GM12878 (cell line): Measurements from ENCODE around the gene OR4C6. TPM values are rescaled to one million over a fixed set of nuclear protein-coding genes. Genes with fewer than 3 reads are reported as not detected.

Experiments used
- ATAC-seq: fragments of 200-7000 bp; cut with Tn5 transposase; 3 replicates; pipeline ENCODE4 v1.9.1; 2020; ENCODE audit warnings: mild to moderate bottlenecking, moderate library complexity
- BruUV-seq: library from RNA; stranded (reverse); fragments of 400-500 nt; replicated peaks from 2 replicates; lab custom pipeline; 2021; lab: Mats Ljungman, UMichigan
- CTCF ChIA-PET: fragments of 300-600 bp; sonication (Branson Sonifier 250); formaldehyde crosslinking; extraction: SDS; loops from one replicate; lab custom pipeline; 2021; ENCODE audit warnings: inconsistent platforms; lab: Yijun Ruan, JAX
- POLR2A ChIA-PET: fragments of 350-600 bp; formaldehyde crosslinking; extraction: SDS; loops from one replicate; lab custom pipeline; 2021; ENCODE audit warnings: inconsistent platforms; lab: Charles Lee
- RAD21 ChIA-PET: fragments of 300-600 bp; sonication (Branson Sonifier 250); formaldehyde crosslinking; loops from one replicate; lab custom pipeline; 2023; ENCODE audit warnings: antibody characterized with exemption; ENCODE audit not compliant: unreplicated experiment; lab: Charles Lee
- SMC1A ChIA-PET: fragments of 300-600 bp; sonication (Branson Sonifier 250); formaldehyde crosslinking; loops from one replicate; lab custom pipeline; 2023; ENCODE audit not compliant: unreplicated experiment, uncharacterized antibody; lab: Charles Lee
- DNase-seq: peaks from one replicate; pipeline ENCODE4 v3.0.0-alpha.2; 2011; ENCODE audit warnings: low read depth, low spot score
- FAIRE-seq: peaks from 3 replicates; lab custom pipeline; 2011; peaks lifted over from hg19 to GRCh38; lab: Jason Lieb, UNC
- H2AFZ ChIP-seq: 2 replicates; pipeline ENCODE4 v1.6.0; 2011; ENCODE audit warnings: low read depth, low read length, control low read depth; ENCODE audit not compliant: control insufficient read depth
- H3K27ac ChIP-seq: 2 replicates; pipeline ENCODE4 v1.5.1; 2011; ENCODE audit warnings: control low read depth; ENCODE audit not compliant: control insufficient read depth, insufficient read depth
- H3K27me3 ChIP-seq, 2 experiments: replicated peaks in 1 of 2; 2 replicates each; pipeline versions ENCODE4 v1.6.0 to v1.6.1; 2011; ENCODE audit warnings: low read length in 1 of 2; ENCODE audit not compliant: control insufficient read depth in 2 of 2, insufficient read depth in 2 of 2
- H3K36me3 ChIP-seq, 2 experiments: 2 replicates each; pipeline ENCODE4 v1.5.1; 2011; ENCODE audit warnings: low read length in 1 of 2; ENCODE audit not compliant: control insufficient read depth in 2 of 2, insufficient read depth in 2 of 2
- H3K4me1 ChIP-seq: 2 replicates; pipeline ENCODE4 v1.6.1; 2011; ENCODE audit warnings: mild to moderate bottlenecking, low read length, moderate library complexity, mixed read lengths; ENCODE audit not compliant: control insufficient read depth, insufficient read depth
- H3K4me2 ChIP-seq: 2 replicates; pipeline ENCODE4 v1.6.0; 2011; ENCODE audit warnings: control low read depth; ENCODE audit not compliant: control insufficient read depth, insufficient read depth
- H3K4me3 ChIP-seq: fragments of 200-600 bp; sonication (generic); 2 replicates; pipeline ENCODE4 v1.5.1; 2016
- H3K79me2 ChIP-seq: 2 replicates; pipeline ENCODE4 v1.6.0; 2011; ENCODE audit warnings: low read length; ENCODE audit not compliant: control insufficient read depth, insufficient read depth
- H3K9ac ChIP-seq: 2 replicates; pipeline ENCODE4 v1.8.0; 2011; ENCODE audit warnings: low read length, control low read depth, mixed read lengths; ENCODE audit not compliant: control insufficient read depth, insufficient read depth
- H3K9me3 ChIP-seq: replicated peaks from 3 replicates; pipeline ENCODE4 v1.5.1; 2011; ENCODE audit warnings: mild to moderate bottlenecking, low read length; ENCODE audit not compliant: control insufficient read depth, insufficient read depth
- H4K20me1 ChIP-seq: 2 replicates; pipeline ENCODE4 v1.6.0; 2011; ENCODE audit not compliant: control insufficient read depth, insufficient read depth
- BACH1 ChIP-seq: fragments of 450-650 bp; IDR thresholded peaks from 2 replicates; pipeline ENCODE4 v1.6.1; 2017; ENCODE audit warnings: mild to moderate bottlenecking, borderline replicate concordance
- EED ChIP-seq: sonication (generic); IDR thresholded peaks from 2 replicates; pipeline ENCODE4 v1.6.1; 2016; ENCODE audit warnings: antibody characterized with exemption, low read depth
- FOXM1 ChIP-seq: IDR thresholded peaks from 2 replicates; pipeline ENCODE4 v1.6.1; 2012; ENCODE audit warnings: low read depth, mild to moderate bottlenecking, inconsistent platforms, low read length, moderate library complexity
- GABPA ChIP-seq: IDR thresholded peaks from 2 replicates; pipeline ENCODE4 v1.6.1; 2014; ENCODE audit warnings: antibody characterized with exemption, low read depth, mild to moderate bottlenecking, inconsistent platforms
- RAD51 ChIP-seq: fragments of 450-650 bp; IDR thresholded peaks from 2 replicates; pipeline ENCODE4 v1.6.1; 2016; ENCODE audit warnings: moderate library complexity, mild to moderate bottlenecking, inconsistent platforms
- RB1 ChIP-seq: fragments of 450-650 bp; formaldehyde crosslinking; IDR thresholded peaks from 2 replicates; pipeline ENCODE4 v1.6.1; 2017; ENCODE audit warnings: mild to moderate bottlenecking, borderline replicate concordance
- SKIL ChIP-seq: fragments of 450-650 bp; IDR thresholded peaks from 2 replicates; pipeline ENCODE4 v1.6.1; 2017; ENCODE audit warnings: mild to moderate bottlenecking, low read depth, inconsistent platforms; ENCODE audit not compliant: poor library complexity, severe bottlenecking
- TCF3 ChIP-seq: IDR thresholded peaks from 2 replicates; pipeline ENCODE4 v1.6.1; 2012; ENCODE audit warnings: low read depth, mild to moderate bottlenecking, low read length, borderline replicate concordance; ENCODE audit not compliant: insufficient read depth
- YBX1 ChIP-seq: fragments of 450-650 bp; IDR thresholded peaks from 2 replicates; pipeline ENCODE4 v1.6.1; 2016; ENCODE audit warnings: antibody characterized with exemption
- ZBTB33 ChIP-seq: fragments of 450-650 bp; IDR thresholded peaks from 2 replicates; pipeline ENCODE4 v1.6.1; 2017; ENCODE audit warnings: mild to moderate bottlenecking
- ZNF687 ChIP-seq: fragments of 450-650 bp; IDR thresholded peaks from 2 replicates; pipeline ENCODE4 v1.6.1; 2017; ENCODE audit warnings: mild to moderate bottlenecking, moderate library complexity
- WGBS: methylation state at CpG from one replicate; pipeline ENCODE4 v1.1.6; 2016; ENCODE audit warnings: low lambda C conversion rate; ENCODE audit not compliant: insufficient replicate concordance, insufficient coverage; ENCODE audit errors: missing lambda C conversion rate; 5-methylcytosine and 5-hydroxymethylcytosine counted together
- in situ Hi-C: fragments of 300-500 bp; cut with MboI; formaldehyde crosslinking; loops from 9 replicates; pipeline ENCODE4 v1.14.3; 2018; ENCODE audit warnings: mixed read lengths
- intact Hi-C: fragments of 100-400 bp; cut with micrococcal nuclease; formaldehyde crosslinking; loops from one replicate; pipeline ENCODE4 v1.14.2; 2022; ENCODE audit not compliant: unreplicated experiment
- polyA plus RNA-seq, 11 experiments: library from polyadenylated mRNA; depleted of rRNA in 4 of 11; unstranded in 6 of 11; stranded (reverse) in 5 of 11; fragments of >200 nt; fragmentation: Nextera tagmentation in 4 of 11; fragmentation: Illumina TruSeq in 1 of 11; extraction: Ambion mirVana in 4 of 11; extraction: Trizol in 1 of 11; gene quantifications; 1 replicate in 1 of 11; 2 replicates in 10 of 11; pipeline versions ENCODE4 v1.2.1 to v1.2.3, GENCODE V29; 2011 to 2016; ENCODE audit warnings: inconsistent platforms in 2 of 11, missing spikeins in 2 of 11, low read depth in 1 of 11
- total RNA-seq, 4 experiments: library from RNA; depleted of rRNA in 3 of 4; stranded (reverse); fragments of >200 nt in 3 of 4; fragmentation: Illumina TruSeq in 1 of 4; extraction: Trizol in 1 of 4; gene quantifications; 2 replicates each; pipeline versions ENCODE4 v1.2.1 to v1.2.3, GENCODE V29; 2013 to 2021

Gene OR4C6
- total and polyA plus RNA-seq, 10 of the 15 experiments (the other 5 are each of a cell fraction or from before 2014, with no cell fraction given) = 0.22 to 0.60 (median 0.42) TPM; not detected in 3

GRCh38 chr11:55697817-55698216 lies 35.8 kb downstream of the OR4C6 start (continued):
- TF ChIP-seq ZNF687 (no peak), BACH1 (no peak)

GRCh38 chr11:55701429-55701828 lies 39.4 kb downstream of the OR4C6 start:
- FAIRE-seq (no peak), DNase-seq (no peak), ATAC-seq (no peak)
- ChIA-PET SMC1A (no interaction called here), RAD21 (no interaction called here), POLR2A (no interaction called here), CTCF (no interaction called here)
- Histone ChIP-seq H3K27ac (no peak overlapping the region), H3K36me3 (no peaks in the 10 kb centered on the region), H3K9ac (no peak overlapping the region), H4K20me1 (no peaks in the 10 kb centered on the region), H2AFZ (no peak overlapping the region), H3K27me3 (no peaks in the 10 kb centered on the region), H3K4me1 (no peaks in the 10 kb centered on the region), H3K9me3 (no peaks in the 10 kb centered on the region; the same call in 2 of the 3 replicates), H3K79me2 (no peaks in the 10 kb centered on the region), H3K4me2 (no peak overlapping the region), H3K4me3 (no peak overlapping the region)
- intact Hi-C loops (loop anchor here (10.0 kb wide), 1 partner anchor 147 kb away; the partner anchor contains the start of gene OR4C15), in situ Hi-C loops (no loop called here)
- 9% methylated on average over 4 of the region's 4 CpGs for WGBS
- TF ChIP-seq RAD51 (no peak), TCF3 (no peak), FOXM1 (no peak), RB1 (no peak), EED (no peak), YBX1 (no peak), ZBTB33 (no peak), GABPA (no peak), SKIL (no peak)
- no TSS peak for BruUV-seq
